Inferior parietal cortex (tissue), 1 donor: ENCODE data around the gene ITGA11.
"Not testable (repeated sequence)": the region's sequence is repeated elsewhere in the genome, so short reads cannot be mapped to it uniquely, and the experiment has no call there.

ENCODE experiments used
- DNase-seq: peaks from one replicate; pipeline ENCODE4 v3.0.0-alpha.2; 2016; ENCODE audit errors: extremely low spot score

Gene ITGA11

GRCh38 chr15:68423359-68424296 is 8.3 kb downstream of the ITGA11 start:
- DNase-seq = no peak

DNA sequence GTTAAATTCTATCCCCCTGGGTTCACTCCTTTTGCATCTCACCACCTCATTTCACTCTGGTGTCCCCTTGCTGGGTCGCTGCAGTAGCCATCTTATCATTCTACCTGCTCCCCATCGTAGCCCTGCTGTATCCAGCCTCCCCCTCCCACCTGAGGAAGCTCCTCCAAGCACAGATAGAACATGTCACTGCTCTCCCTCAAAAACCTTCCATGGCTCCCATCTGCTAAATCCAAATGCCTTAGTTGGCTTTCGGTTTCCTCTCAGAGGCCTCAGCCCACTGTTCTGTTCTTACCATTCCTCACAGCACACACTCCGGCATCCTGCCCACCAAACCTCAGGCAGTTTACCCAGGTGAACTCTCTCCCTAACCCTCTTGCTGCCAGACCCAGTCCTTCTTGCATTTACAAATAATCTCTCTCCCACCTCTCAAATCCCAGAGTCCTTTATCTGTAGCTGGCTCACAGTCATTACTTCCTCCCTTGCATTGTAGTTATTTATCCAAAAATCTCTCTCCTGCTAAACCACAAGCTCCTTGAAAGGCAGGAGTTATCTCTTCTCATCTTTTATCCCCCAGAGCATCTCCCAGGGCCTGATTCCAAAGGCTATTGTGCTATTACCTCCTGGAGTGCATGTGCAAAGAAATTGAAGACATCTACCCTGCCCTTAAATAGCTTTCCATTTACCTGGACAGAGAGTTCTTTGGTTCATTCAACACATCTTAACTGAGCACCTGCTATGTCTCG is 9.4 kb downstream of the ITGA11 start:
- not testable (repeated sequence) for DNase-seq

- no peak for DNase-seq
Observed at GRCh38 chr15:68421798-68422402, 10.1 kb downstream of the ITGA11 start.

- DNase-seq = no peak
Observed at GRCh38 chr15:68421115-68421551, 10.8 kb downstream of the ITGA11 start.

DNA sequence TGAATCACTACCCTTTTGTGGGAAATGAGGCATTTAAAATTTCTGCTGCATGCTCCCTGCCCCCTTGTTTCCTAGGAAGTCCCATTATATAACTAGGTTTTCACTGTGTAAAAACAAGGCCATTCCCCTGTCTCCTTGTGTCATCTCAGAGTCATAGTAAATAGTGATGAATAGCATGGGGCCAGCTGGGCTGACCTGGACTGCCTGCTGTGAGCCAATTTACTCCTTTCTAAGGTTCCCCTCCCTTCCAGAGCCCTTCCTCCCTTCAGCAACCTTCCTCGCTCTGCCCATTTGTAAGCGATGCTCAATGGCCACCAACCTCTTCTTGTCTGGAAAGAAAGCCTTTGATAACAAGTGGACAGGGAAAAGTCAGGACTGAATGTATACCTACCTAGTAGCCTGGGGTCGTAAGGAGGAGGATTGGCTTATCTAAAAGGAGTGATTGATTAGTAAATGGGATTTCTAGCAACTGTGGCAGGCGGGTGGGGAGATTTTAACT is 11.7 kb downstream of the ITGA11 start:
- no peak for DNase-seq

GRCh38 chr15:68419301-68420175 is 12.4 kb downstream of the ITGA11 start:
- DNase-seq = no peak

- DNase-seq = no peak
Observed at GRCh38 chr15:68418611-68419161, 13.3 kb downstream of the ITGA11 start.

DNA sequence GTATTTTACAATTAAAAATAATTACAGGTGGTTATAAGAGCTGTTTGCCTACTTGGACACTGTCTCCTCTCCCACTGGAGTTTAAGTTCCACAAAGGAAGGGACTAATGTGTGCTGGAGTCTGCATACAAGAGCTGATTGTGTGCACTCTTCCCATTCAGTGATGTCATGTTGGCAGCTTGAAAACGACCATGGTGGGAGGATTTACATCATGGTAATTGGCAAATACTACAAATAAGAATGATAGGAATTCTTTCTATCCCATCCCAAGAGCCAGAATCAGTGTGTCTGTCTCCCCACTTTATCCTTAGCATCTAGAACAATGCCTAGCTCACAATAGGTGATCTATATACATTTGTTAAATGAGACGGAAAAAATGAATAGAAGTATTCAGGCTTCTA is 14.1 kb downstream of the ITGA11 start:
- DNase-seq = no peak

- DNase-seq = no peak
Observed at GRCh38 chr15:68417051-68417450, 14.9 kb downstream of the ITGA11 start.

- no peak for DNase-seq
Observed at GRCh38 chr15:68416158-68416535, 15.8 kb downstream of the ITGA11 start.

DNA sequence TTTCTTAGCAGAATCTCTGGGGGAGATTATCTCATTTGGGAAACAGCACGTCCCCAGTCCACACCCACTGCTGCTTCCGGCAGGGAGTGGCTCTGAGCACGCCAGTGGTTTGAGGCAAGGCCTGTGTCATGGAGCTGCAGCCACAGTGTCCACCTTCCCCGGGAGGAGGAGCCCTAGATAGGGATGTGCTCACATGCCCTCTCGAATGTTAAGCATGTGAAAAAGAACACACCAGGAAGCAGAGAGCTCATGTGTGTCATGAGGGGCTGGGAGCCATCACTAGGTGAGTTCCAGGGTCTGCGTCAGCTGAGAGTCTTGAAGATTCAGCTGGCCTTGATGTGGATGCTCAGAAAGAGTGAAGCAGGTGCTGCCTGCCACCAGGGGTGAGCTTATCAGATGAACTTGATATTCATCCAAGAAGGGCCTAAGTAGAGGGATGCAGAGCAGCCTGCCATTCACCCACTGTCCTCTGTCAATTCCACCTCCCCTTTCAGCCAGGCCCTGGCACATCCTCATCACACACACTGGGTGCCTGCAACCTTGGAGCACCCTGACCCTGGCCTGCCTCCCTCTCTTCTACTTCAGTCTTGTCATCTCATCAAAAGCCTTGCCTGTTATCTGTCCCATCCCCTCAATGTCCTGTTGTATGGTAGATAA is 16.3 kb downstream of the ITGA11 start:
- no peak for DNase-seq

GRCh38 chr15:68415061-68415460 is 16.9 kb downstream of the ITGA11 start:
- DNase-seq = no peak

DNA sequence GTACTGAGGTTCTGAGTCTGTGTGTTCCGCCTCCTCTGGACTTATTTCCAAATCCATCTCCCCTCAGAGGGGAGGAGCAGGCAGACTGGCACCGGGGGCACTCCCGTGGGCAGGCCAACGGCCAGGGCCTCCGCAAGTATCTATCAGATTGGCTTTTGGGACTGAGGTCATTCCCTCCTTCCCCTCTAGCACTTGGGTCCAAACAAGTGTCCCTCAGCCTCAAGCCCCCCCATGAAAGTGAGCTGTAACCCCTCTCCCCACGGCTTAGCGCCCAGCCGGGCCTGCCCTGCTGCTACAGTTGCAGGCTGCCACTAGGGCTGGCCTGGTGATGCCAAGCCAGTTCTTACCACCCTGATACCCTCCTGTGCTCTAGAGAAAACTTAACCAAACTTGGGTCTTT is 17.4 kb downstream of the ITGA11 start:
- DNase-seq = no peak

DNA sequence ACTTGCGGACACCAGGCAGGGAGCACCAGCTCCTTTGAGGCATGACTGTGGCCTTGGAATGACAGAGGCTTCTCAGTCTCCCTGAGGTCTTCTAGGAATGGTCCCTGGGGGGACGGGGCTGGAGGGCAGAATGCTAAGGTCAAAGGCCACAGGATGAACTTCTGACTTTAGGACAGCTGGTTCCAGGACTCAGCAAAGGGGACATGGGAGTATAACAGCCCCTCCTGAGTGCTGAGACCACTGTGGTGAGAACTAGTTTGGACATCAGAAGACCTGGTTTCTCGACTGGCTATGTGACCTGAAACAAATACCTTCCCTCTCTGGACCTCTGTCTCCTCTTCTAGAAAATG is 17.8 kb downstream of the ITGA11 start:
- no peak for DNase-seq

DNA sequence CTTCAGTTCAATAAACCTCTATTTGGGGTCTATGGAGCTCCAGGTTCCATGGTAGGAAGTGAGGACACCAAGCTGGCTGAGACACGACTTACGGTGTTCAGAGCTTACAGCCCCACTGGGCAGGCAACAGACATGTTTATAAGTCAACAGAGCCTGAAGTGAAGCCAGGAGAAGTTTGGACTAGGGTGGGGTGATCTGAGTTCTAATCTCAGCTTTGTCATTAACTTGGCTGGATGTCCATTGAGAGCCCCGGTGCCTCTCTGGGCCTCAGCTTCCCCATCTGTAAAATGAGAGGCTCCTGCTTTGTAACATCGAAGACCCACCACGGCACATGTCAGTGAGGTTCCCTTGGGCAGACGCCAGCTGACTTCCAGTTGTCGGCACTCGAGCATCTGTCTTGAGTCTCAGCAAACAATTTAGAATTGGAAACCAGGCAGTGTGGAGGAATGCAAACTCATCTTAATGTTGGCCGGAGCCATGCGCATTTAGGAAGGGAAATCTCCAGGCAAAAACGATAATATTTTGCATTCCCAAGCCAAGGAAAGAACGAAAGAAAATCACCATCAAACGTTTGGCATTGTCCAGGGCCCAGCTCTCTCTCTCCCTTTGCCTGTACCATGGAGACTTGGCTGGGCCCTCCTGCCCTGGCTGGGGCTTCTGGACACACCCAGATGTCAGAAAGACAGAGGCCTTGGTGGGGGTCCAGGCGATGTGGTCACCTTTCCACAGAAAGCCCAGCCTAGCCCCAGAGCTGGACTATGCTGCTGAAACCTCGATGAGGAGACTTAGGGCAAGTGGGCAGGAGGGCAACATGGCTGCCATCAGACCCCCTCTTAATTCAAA is 18.4 kb downstream of the ITGA11 start:
- DNase-seq = no peak

- DNase-seq = no peak
Observed at GRCh38 chr15:68412218-68412617, 19.7 kb downstream of the ITGA11 start.

DNA sequence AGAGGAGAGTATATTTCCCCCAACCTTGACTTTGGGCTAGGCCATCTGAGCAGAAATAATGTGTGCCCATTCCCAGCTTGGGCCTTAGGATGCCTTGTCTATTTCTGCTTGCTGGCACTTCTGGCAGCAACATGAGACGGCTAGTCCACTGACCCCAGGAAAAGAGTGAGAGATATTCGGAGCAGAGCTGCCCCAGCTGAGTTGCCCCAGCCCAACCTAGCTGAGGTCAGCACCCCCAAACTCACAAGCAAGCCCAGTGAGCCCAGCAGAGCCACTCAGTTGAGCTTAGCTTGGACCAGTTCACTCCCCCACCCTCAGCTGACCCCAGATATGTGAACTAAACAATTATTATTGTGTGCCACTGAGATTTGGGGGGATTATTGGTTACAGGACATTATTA is 20.2 kb downstream of the ITGA11 start:
- no peak for DNase-seq

GRCh38 chr15:68411343-68411675 is 20.7 kb downstream of the ITGA11 start:
- DNase-seq = no peak

DNA sequence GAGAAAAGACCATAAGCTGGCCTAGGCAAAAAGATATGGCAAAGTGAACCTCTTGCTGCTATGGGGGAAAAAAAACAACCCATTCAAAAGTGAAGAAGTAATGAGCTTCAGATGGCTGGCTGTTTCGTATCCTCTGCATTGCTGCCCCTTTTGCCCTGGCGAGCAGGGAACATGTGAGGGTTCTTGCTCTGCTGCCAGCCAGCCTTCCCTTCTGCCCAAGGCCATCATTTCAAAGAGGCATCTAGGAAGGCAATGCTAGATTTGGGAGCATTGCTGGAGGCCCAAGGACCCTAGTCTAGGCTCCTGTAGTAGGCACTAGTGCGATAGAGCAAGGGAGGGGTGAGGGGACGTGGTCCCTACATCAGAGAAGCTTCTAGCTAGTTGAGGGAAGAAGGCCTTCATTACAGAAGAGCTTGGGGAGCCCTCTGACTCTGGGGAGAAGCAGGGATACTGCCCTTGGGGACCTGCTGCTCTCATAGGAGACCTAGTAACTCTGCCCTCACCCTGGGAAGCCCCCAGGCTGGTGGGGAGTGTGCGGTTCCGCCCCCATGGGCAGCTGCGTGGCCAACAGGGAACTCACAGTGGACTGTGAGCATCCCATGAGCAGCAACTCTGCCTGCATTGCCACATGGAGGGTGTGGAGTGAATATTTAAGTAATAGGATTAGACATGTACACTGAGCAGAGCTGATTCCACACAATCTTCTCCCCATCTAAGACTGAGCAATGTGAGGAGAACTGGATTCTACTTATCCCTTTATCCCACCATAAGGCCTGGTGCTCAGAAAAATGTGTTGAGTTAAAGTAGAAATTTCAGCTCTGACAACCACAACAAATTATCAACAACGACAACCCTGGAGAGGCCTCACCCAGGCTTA is 21.3 kb downstream of the ITGA11 start:
- no peak for DNase-seq
